ENCODE results near the gene DDX25.

DNA sequence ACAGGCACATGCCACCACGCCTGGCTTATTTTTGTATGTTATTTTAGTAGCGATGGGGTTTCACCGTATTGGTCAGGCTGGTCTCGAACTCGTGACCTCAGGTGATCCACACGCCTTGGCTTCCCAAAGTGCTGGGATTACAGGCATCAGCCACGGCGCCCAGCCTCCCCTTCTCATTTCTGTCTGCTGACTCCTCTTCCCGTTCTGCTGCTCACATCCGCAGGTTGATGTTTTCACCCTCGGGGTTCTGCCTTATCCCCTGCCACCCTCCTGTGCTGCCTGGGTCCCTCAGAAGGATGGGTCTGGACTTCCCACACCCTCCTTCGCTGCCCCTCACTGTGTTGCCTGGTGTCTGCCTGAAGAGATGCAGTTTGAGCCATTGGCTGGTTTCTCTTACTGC lies 22.4 kb downstream of the DDX25 start:
- TF ChIP-seq, protein P1, sequence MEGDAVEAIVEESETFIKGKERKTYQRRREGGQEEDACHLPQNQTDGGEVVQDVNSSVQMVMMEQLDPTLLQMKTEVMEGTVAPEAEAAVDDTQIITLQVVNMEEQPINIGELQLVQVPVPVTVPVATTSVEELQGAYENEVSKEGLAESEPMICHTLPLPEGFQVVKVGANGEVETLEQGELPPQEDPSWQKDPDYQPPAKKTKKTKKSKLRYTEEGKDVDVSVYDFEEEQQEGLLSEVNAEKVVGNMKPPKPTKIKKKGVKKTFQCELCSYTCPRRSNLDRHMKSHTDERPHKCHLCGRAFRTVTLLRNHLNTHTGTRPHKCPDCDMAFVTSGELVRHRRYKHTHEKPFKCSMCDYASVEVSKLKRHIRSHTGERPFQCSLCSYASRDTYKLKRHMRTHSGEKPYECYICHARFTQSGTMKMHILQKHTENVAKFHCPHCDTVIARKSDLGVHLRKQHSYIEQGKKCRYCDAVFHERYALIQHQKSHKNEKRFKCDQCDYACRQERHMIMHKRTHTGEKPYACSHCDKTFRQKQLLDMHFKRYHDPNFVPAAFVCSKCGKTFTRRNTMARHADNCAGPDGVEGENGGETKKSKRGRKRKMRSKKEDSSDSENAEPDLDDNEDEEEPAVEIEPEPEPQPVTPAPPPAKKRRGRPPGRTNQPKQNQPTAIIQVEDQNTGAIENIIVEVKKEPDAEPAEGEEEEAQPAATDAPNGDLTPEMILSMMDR (IDR thresholded peaks at IDR 0.05): no peak
- no peak for TF ChIP-seq POLR2A (IDR thresholded peaks at IDR 0.05)
